OCI-LY3 (cell line): Measurements from ENCODE around the gene MDFI.

Experiments
- EZH2phosphoT487 ChIP-seq: fragments of 200-600 bp; shearing (Covaris generic); IDR thresholded peaks from 2 replicates; pipeline ENCODE4 v1.6.1; 2018; ENCODE audit warnings: antibody characterized with exemption, mixed run types, low read depth
- TF ChIP-seq, protein P1 (sequence below): fragments of 200-600, 300-600 bp; sonication (generic); IDR thresholded peaks from 2 replicates; pipeline ENCODE4 v1.5.1; 2014; ENCODE audit warnings: antibody characterized with exemption, low read length, low read depth

DNA sequence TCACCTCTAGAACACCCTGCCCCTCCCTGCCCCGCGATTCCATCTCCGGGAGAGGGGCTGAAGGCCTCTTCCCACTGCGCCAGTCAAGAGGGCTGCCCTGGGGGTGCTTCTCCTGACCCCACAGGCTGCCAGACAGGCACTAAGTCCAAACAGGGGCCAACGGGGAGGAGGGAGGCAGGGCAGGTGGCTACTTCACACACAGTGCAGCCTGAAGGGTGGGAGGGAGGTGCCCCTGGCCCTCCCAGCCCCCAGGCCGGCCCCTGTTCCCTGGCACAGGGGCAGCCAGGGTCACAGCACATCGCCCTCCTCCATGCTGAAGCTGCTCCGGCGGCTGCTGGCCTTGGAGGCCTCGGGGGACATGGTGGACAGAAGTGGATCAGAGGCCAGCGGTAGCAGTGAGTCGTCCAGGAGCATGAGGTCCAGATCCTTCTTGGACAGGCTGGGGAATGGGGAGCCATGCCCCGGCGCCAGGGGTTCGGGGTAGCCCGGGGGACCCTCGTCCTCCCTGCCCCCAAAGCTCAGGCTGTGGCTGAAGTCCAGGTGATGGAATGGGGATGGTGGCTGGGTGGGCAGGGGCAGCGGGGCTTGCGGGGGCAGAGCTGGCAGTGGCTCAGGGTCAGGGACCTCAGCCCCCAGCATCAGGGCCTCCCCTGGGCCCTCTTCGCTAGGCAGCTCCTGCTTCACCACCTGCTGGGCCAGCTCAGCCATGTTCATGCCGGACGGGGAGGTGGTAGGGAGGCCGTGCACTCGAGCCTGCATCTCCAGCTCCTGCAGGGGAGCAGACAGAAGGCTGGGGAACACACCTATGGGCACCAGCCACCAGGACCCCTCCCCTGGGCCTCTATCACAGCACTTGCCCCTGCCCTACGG, 46.3 kb downstream of the MDFI start:
- TF ChIP-seq, protein P1, sequence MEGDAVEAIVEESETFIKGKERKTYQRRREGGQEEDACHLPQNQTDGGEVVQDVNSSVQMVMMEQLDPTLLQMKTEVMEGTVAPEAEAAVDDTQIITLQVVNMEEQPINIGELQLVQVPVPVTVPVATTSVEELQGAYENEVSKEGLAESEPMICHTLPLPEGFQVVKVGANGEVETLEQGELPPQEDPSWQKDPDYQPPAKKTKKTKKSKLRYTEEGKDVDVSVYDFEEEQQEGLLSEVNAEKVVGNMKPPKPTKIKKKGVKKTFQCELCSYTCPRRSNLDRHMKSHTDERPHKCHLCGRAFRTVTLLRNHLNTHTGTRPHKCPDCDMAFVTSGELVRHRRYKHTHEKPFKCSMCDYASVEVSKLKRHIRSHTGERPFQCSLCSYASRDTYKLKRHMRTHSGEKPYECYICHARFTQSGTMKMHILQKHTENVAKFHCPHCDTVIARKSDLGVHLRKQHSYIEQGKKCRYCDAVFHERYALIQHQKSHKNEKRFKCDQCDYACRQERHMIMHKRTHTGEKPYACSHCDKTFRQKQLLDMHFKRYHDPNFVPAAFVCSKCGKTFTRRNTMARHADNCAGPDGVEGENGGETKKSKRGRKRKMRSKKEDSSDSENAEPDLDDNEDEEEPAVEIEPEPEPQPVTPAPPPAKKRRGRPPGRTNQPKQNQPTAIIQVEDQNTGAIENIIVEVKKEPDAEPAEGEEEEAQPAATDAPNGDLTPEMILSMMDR = no peak
- no peak for TF ChIP-seq EZH2phosphoT487
